HEK293 (cell line): ENCODE data around the gene SUPT3H.

Experiments used
- CTCF ChIA-PET: fragments of 350-600 bp; formaldehyde crosslinking; extraction: SDS; loops from one replicate; lab custom pipeline; 2021; ENCODE audit warnings: antibody characterized with exemption; lab: Yijun Ruan, JAX
- POLR2A ChIA-PET: fragments of 300-600 bp; formaldehyde crosslinking; extraction: SDS; loops from one replicate; lab custom pipeline; 2020; ENCODE audit warnings: antibody characterized with exemption, inconsistent platforms; lab: Yijun Ruan, JAX
- H3K27ac ChIP-seq: fragments of 200-500 bp; sonication (Bioruptor generic); 2 replicates; pipeline ENCODE4 v1.5.1; 2014; ENCODE audit warnings: low read depth, low read length, control low read depth, inconsistent platforms; ENCODE audit errors: extremely low read depth
- H3K36me3 ChIP-seq, 2 experiments: fragments of 200-500 bp in 1 of 2; sonication (Bioruptor generic) in 1 of 2; 1 replicate in 1 of 2; 2 replicates in 1 of 2; pipeline ENCODE4 v1.5.1; 2014 to 2017; ENCODE audit warnings: inconsistent platforms in 2 of 2, low read length in 2 of 2; ENCODE audit not compliant: control insufficient read depth in 2 of 2, insufficient read depth in 1 of 2
- H3K4me1 ChIP-seq: fragments of 200-500 bp; sonication (Bioruptor generic); 2 replicates; pipeline ENCODE4 v1.5.1; 2014; ENCODE audit warnings: mild to moderate bottlenecking, low read length, inconsistent platforms; ENCODE audit not compliant: control insufficient read depth, insufficient read depth
- H3K4me3 ChIP-seq: 2 replicates; pipeline ENCODE4 v1.5.1; 2011; ENCODE audit warnings: low read depth, mild to moderate bottlenecking, control low read depth, low read length, moderate library complexity
- H3K9me3 ChIP-seq: fragments of 200-500 bp; sonication (Bioruptor generic); 2 replicates; pipeline ENCODE4 v1.5.1; 2014; ENCODE audit warnings: low read depth, low read length, inconsistent platforms; ENCODE audit not compliant: control insufficient read depth, insufficient read depth
- PRDM10 ChIP-seq: fragments of 450-650 bp; formaldehyde crosslinking; IDR thresholded peaks from 2 replicates; pipeline ENCODE4 v1.5.1; 2016; ENCODE audit warnings: missing biosample characterization, missing genetic modification characterization
- SALL2 ChIP-seq: fragments of 450-650 bp; formaldehyde crosslinking; IDR thresholded peaks from 2 replicates; pipeline ENCODE4 v1.5.0; 2017; ENCODE audit warnings: missing biosample characterization, mild to moderate bottlenecking, missing genetic modification characterization, borderline replicate concordance
- SP2 ChIP-seq: fragments of 450-650 bp; formaldehyde crosslinking; IDR thresholded peaks from 2 replicates; pipeline ENCODE4 v1.5.1; 2016; ENCODE audit warnings: missing biosample characterization, missing genetic modification characterization
- ZBTB20 ChIP-seq: fragments of 450-650 bp; formaldehyde crosslinking; IDR thresholded peaks from 2 replicates; pipeline ENCODE4 v1.5.1; 2016; ENCODE audit warnings: missing biosample characterization, missing genetic modification characterization
- ZFP69B ChIP-seq: fragments of 450-650 bp; formaldehyde crosslinking; IDR thresholded peaks from 2 replicates; pipeline ENCODE4 v1.5.1; 2016; ENCODE audit warnings: missing biosample characterization, missing genetic modification characterization
- ZNF114 ChIP-seq: fragments of 450-650 bp; formaldehyde crosslinking; IDR thresholded peaks from 2 replicates; pipeline ENCODE4 v1.5.0; 2017; ENCODE audit warnings: missing biosample characterization, missing genetic modification characterization
- ZNF169 ChIP-seq: fragments of 450-650 bp; formaldehyde crosslinking; IDR thresholded peaks from 2 replicates; pipeline ENCODE4 v1.5.1; 2016; ENCODE audit warnings: missing biosample characterization, missing genetic modification characterization
- ZNF175 ChIP-seq: fragments of 450-650 bp; formaldehyde crosslinking; IDR thresholded peaks from 2 replicates; pipeline ENCODE4 v1.5.1; 2016; ENCODE audit warnings: missing biosample characterization, missing genetic modification characterization
- ZNF214 ChIP-seq: fragments of 450-650 bp; formaldehyde crosslinking; IDR thresholded peaks from 2 replicates; pipeline ENCODE4 v1.5.1; 2017; ENCODE audit warnings: missing biosample characterization, mild to moderate bottlenecking, missing genetic modification characterization, borderline replicate concordance
- ZNF280C ChIP-seq: fragments of 450-650 bp; formaldehyde crosslinking; IDR thresholded peaks from 2 replicates; pipeline ENCODE4 v1.5.1; 2016; ENCODE audit warnings: missing biosample characterization, missing genetic modification characterization
- ZNF292 ChIP-seq: fragments of 450-650 bp; formaldehyde crosslinking; IDR thresholded peaks from 2 replicates; pipeline ENCODE4 v1.5.1; 2016; ENCODE audit warnings: low read depth, missing biosample characterization, missing genetic modification characterization, borderline replicate concordance
- ZNF558 ChIP-seq: fragments of 450-650 bp; formaldehyde crosslinking; IDR thresholded peaks from 2 replicates; pipeline ENCODE4 v1.5.1; 2016; ENCODE audit warnings: missing biosample characterization, missing genetic modification characterization
- ZNF585B ChIP-seq: fragments of 450-650 bp; formaldehyde crosslinking; IDR thresholded peaks from 2 replicates; pipeline ENCODE4 v1.5.1; 2016; ENCODE audit warnings: missing biosample characterization, missing genetic modification characterization
- ZNF843 ChIP-seq: fragments of 450-650 bp; formaldehyde crosslinking; IDR thresholded peaks from 2 replicates; pipeline ENCODE4 v1.5.1; 2016; ENCODE audit warnings: missing biosample characterization, missing genetic modification characterization

Gene SUPT3H

GRCh38 chr6:45002390-45003105, 375.2 kb downstream of the SUPT3H start:
- Histone ChIP-seq H3K27ac (no peak overlapping the region), H3K4me1 (no peaks in the 10 kb centered on the region), H3K9me3 (no peaks in the 10 kb centered on the region), H3K36me3 (no peaks in the 10 kb centered on the region), H3K4me3 (no peak overlapping the region)
- ChIA-PET CTCF (no interaction called here), POLR2A (no interaction called here)
- no peak for TF ChIP-seq ZNF175

- CTCF ChIA-PET = interaction anchor here (0.8 kb wide), 1 partner anchor 929 kb away, joined by 3 read pairs; no protein-coding TSS in a partner anchor
- H3K9me3 ChIP-seq = no peaks in the 10 kb centered on the region
- H3K27ac ChIP-seq = no peak overlapping the region
- POLR2A ChIA-PET = no interaction called here
- H3K4me3 ChIP-seq = no peak overlapping the region
- no peak for TF ChIP-seq SALL2 (tag by site-specific recombination)
- no peak for TF ChIP-seq ZFP69B (tag by site-specific recombination)
- TF ChIP-seq ZNF292 (tag by site-specific recombination) = no peak
- TF ChIP-seq ZNF214 (tag by site-specific recombination) = no peak
- H3K4me1 ChIP-seq = no peaks in the 10 kb centered on the region
- no peaks in the 10 kb centered on the region for H3K36me3 ChIP-seq
Observed at GRCh38 chr6:45001663-45002062, 376.1 kb downstream of the SUPT3H start.

GRCh38 chr6:45000833-45001232, 376.9 kb downstream of the SUPT3H start:
- no peaks in the 10 kb centered on the region for H3K36me3 ChIP-seq
- TF ChIP-seq SP2 (tag by site-specific recombination) (no peak), ZBTB20 (tag by site-specific recombination) (no peak), ZNF114 (tag by site-specific recombination) (no peak), ZNF169 (tag by site-specific recombination) (no peak), ZNF558 (tag by site-specific recombination) (no peak), ZNF585B (no peak), PRDM10 (tag by site-specific recombination) (no peak), ZNF280C (no peak), ZNF843 (tag by site-specific recombination) (no peak)
- H3K4me3 ChIP-seq = no peak overlapping the region
- CTCF ChIA-PET = interaction anchor here (0.6 to 1.0 kb wide), 3 partner anchors 345 to 930 kb away, joined by 3 read pairs; no protein-coding TSS in a partner anchor
- POLR2A ChIA-PET = no interaction called here
- no peaks in the 10 kb centered on the region for H3K9me3 ChIP-seq
- no peak overlapping the region for H3K27ac ChIP-seq
- no peaks in the 10 kb centered on the region for H3K4me1 ChIP-seq
